Heart left ventricle (tissue), 13 donors: Measurements from ENCODE around the gene C1QTNF2.

ENCODE experiments used
- CTCF ChIP-seq, 12 donors: fragments of 200-600 bp; sonication (generic) in 4 of 12; IDR thresholded peaks; one replicate each; pipeline versions ENCODE4 v1.5.0 to v1.8.0; 2018 to 2022; ENCODE audit warnings: antibody characterized with exemption in 12 of 12, mild to moderate bottlenecking in 5 of 12
- POLR2A ChIP-seq, 2 donors: fragments of 450-650 bp; IDR thresholded peaks; one replicate each; pipeline ENCODE4 v1.6.1; 2017; ENCODE audit warnings: antibody characterized with exemption in 2 of 2, mild to moderate bottlenecking in 2 of 2, moderate library complexity in 2 of 2
- donor health status: ischemic (EF 13 %, LVEDD 7.1; RV severe dilation, severe dysfunction).
- donor health status: DM: no; HTN: yes; CAD: no.
- donor health status: DM: no; HTN: no; CAD: no.
- donor health status: ischemic (EF 25% LVEDD 6.9; RV normal size, moderate dysfunction).
- donor health status: ischemic (EF 25% LVEDD 5.7; RV mildly dilated, moderate dysfunction).
- donor health status: ischemic (EF 35%, LVEDD 5.7; RV mildly dilated, moderate dysfunction).
- donor health status: nonischemic (EF 11% LVEDD 7.7; RV severe dilation, severe dysfunction).
- donor health status: DM: yes; HTN: yes; CAD: no.
- donor health status: PGD.
- donor health status: ischemic (EF 29% LVEDD 5.4; RV normal size, mild dysfunction).
- donor health status: nonischemic (EF 23%, LVEDD 6.1; RV moderate dilation, normal function).

- TF ChIP-seq CTCF (IDR thresholded peaks at IDR 0.05) (peak in 1 of 12 donors; percentile 9), POLR2A (IDR thresholded peaks at IDR 0.05) (peak in 1 of 2 donors; percentile 67)
These were observed 48.4 kb upstream of the C1QTNF2 start, which contains the start of gene SLU7 for GRCh38 chr5:160418561-160419457.
